Amniotic stem cell (primary cell): ENCODE results near the gene ABCC5.
"Not testable (repeated sequence)": the region's sequence is repeated elsewhere in the genome, so short reads cannot be mapped to it uniquely, and the experiment has no call there.

Experiments used
- DNase-seq: peaks from one replicate; lab custom pipeline; 2025; lab: John Stamatoyannopoulos, UW

Gene ABCC5

DNA sequence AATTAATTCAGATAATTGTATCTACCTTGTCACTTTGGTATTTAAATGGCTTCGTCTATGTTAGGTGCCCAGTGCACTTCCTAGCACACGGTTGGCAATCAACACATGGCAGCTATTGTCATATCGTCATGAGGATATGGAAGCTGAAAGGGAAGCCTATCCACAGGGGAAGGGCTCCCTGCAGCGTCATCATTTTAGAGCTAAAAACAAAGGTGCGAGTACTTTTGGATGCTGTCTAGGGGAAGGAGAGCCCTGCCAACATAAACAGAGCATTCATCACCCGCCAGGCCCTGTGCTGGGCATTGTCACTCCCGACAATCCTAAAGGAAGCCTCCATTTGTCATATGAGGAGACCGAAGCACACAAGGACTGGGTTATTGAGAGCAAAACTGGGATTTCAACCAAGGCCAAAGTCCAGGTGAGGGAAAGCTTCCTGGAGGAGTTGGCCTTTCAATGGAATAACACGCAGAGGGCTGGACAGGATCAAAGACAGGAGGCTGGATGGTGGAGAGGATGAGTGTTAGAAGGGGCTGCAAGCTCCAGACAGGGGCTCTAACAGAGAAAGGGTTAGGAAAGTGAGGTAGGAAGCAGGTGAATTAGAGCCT lies 125.0 kb downstream of the ABCC5 start:
- DNase-seq, result no peak

- DNase-seq, result no peak
These were observed 131.9 kb downstream of the ABCC5 start for GRCh38 chr3:183885766-183886165.

GRCh38 chr3:183884427-183885296 lies 133.0 kb downstream of the ABCC5 start, which contains the start of gene PARL:
TSS of gene PARL (minus strand) at chr3:183884880. CDS start at chr3:183884846, 34 bp downstream.
- DNase-seq, result peak; percentile 47

DNA sequence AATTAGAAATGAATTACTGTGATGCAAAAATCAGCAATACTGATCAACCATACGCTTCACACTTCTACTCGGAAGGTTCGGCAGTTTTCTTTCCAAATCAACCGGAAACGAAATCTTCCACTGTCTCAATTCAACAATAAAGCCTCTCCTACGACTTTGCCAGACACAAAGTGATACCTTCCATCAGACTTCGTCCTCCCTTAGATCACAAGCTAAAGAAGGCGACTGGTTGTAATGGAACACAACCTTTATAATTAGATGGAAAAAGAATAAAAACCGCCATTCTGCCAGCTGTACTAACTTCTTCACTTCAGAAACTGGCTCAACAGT lies 133.6 kb downstream of the ABCC5 start:
- no peak for DNase-seq

DNA sequence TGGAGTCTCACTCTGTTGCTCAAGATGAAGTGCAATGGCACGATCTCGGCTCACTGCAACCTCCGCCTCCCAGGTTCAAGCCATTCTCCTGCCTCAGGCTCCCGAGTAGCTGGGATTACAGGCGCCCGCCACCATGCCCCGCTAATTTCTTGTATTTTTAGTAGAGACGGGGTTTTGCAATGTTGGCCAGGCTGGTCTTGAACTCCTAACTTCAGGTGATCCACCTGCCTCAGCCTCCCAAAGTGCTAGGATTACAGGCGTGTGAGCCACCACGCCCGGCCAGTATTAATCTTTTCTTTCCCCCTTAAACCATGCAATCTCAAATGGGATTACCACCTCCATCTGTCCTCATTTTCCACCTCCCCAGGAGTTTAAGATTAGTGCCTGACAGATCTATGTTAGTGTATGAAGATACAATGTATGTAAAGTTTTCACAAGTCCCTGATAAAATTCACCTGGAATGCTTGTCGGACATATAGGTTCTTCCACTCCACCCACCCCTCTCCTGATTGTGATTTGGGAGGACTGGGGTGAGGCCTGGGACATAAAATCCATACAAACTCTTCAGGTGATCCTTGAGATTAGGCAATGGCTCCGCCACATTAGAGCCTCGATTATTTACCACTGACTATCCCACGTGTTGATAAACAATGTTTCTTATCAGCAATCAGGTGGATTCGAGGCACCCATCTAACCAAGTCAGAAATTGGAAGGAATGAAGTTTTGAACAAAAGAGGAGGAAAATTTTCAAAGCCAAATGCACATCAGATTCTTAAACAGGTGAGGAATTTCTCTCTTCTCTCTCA lies 134.2 kb downstream of the ABCC5 start:
- DNase-seq, result no peak

DNA sequence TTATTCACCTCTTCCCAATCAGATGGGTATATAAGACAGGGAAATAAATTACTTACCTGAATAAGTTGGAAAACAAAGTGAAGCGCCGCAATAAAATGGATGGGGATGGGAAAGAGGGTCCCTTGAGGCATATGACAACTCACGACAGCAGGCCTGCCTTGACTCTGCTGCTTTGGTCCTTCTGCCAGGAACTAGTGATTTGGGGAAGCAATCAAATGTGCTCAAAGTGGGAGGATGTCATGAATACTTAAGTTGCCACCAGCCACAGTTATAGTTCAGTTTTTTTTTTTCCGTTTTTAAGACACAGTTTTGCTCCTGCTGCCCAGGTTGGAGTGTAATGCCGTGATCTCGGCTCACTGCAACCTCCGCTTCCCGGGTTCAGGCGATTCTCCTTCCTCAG lies 137.6 kb downstream of the ABCC5 start:
- no peak for DNase-seq

GRCh38 chr3:183879243-183879642 lies 138.4 kb downstream of the ABCC5 start:
- DNase-seq, result no peak

DNA sequence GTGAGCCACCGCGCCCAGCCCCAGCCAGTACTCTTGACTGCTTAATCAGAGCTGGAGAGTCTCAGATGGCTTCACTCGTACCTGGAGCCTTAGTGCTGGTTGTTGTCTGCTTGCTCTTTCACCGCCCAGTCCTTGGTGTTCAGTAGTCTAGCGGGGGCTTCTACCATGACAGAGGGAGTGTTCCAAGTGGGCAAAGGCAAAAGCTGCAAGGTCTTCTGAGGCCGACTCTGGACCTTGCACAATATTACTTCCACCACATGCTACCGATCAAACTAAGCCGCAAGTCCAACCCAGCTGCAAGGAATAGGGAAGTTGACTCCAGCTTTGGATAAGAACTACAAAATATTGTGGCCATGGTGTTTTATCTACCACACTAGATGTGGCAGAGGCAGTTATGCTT lies 139.6 kb downstream of the ABCC5 start:
- no peak for DNase-seq

DNA sequence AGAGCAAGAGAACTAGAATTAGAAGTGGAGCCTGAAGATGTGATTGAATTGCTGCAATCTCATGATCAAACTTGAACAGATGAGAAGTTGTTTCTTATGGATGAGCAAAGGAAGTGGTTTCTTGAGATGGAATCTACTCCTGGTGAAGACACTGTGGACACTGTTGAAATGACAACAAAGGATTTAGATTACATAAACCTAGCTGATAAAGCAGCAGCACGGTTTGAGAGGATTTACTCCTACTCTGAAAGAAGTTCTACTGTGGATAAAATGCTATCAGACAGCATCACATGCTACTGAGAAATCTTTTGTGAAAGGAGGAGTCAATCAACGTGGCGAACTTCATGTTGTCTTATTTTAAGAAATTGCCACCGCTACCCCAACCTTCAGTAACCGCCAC lies 140.5 kb downstream of the ABCC5 start:
- not testable (repeated sequence) for DNase-seq

- no peak for DNase-seq
These were observed 142.3 kb downstream of the ABCC5 start for GRCh38 chr3:183875411-183875810.

- no peak for DNase-seq
These were observed 143.8 kb downstream of the ABCC5 start for GRCh38 chr3:183873914-183874313.

GRCh38 chr3:183871541-183871940 lies 146.1 kb downstream of the ABCC5 start:
- no peak for DNase-seq

DNA sequence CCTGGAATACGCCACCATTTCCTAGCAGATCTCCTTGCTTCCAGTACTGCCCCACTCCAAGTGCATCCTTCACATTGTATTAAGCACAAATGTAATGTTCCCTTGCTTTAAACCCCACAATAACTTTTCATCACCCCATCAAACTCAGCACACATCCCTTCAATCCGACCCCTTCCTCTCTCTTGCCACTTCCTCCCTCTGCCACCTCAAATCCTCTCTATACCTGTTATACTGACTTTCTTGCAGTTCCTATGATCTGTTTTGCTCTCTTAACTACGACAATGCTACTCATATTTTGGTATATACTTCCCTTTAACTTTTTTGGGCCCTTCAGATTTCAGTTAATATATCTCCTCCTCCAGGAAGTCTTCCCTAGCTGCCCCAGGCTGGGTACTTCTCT lies 147.1 kb downstream of the ABCC5 start:
- DNase-seq, result no peak
